DOHH2 (cell line): ENCODE results near the gene POU2F3.
"Not testable (repeated sequence)": the region's sequence is repeated elsewhere in the genome, so short reads cannot be mapped to it uniquely, and the experiment has no call there.

Source experiments
- EZH2phosphoT487 ChIP-seq: fragments of 200-600 bp; sonication (generic); IDR thresholded peaks from 2 replicates; pipeline ENCODE4 v1.6.1; 2017; ENCODE audit warnings: borderline replicate concordance, mild to moderate bottlenecking, antibody characterized with exemption, low read length, moderate library complexity, mixed read lengths
- TF ChIP-seq, protein P1 (sequence below): fragments of 200-600 bp; sonication (generic); IDR thresholded peaks from one replicate; pipeline ENCODE4 v1.5.1; 2014; ENCODE audit warnings: antibody characterized with exemption, mild to moderate bottlenecking, low read depth, low read length; ENCODE audit not compliant: poor library complexity, severe bottlenecking

DNA sequence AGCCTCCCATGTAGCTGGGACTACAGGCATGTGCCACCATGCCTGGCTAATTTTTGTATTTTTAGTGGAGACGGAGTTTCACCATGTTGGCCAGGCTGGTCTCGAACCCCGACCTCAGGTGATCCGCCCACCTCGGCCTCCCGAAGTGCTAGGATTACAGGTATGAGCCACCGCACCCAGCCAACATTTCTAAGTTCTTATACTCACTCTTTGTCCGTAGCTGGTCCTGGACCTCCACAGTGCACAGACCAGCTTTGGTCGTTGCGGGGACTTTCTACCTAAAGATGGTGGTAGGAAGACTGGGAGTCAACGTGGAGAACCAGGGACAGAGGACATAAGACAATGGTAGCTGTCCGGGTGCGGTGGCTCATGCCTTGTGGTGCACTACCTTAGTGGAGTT lies 13.4 kb downstream of the POU2F3 start:
- TF ChIP-seq, protein P1, sequence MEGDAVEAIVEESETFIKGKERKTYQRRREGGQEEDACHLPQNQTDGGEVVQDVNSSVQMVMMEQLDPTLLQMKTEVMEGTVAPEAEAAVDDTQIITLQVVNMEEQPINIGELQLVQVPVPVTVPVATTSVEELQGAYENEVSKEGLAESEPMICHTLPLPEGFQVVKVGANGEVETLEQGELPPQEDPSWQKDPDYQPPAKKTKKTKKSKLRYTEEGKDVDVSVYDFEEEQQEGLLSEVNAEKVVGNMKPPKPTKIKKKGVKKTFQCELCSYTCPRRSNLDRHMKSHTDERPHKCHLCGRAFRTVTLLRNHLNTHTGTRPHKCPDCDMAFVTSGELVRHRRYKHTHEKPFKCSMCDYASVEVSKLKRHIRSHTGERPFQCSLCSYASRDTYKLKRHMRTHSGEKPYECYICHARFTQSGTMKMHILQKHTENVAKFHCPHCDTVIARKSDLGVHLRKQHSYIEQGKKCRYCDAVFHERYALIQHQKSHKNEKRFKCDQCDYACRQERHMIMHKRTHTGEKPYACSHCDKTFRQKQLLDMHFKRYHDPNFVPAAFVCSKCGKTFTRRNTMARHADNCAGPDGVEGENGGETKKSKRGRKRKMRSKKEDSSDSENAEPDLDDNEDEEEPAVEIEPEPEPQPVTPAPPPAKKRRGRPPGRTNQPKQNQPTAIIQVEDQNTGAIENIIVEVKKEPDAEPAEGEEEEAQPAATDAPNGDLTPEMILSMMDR: not testable (repeated sequence)
- not testable (repeated sequence) for TF ChIP-seq EZH2phosphoT487
